ENCODE data around the gene IPCEF1.

DNA sequence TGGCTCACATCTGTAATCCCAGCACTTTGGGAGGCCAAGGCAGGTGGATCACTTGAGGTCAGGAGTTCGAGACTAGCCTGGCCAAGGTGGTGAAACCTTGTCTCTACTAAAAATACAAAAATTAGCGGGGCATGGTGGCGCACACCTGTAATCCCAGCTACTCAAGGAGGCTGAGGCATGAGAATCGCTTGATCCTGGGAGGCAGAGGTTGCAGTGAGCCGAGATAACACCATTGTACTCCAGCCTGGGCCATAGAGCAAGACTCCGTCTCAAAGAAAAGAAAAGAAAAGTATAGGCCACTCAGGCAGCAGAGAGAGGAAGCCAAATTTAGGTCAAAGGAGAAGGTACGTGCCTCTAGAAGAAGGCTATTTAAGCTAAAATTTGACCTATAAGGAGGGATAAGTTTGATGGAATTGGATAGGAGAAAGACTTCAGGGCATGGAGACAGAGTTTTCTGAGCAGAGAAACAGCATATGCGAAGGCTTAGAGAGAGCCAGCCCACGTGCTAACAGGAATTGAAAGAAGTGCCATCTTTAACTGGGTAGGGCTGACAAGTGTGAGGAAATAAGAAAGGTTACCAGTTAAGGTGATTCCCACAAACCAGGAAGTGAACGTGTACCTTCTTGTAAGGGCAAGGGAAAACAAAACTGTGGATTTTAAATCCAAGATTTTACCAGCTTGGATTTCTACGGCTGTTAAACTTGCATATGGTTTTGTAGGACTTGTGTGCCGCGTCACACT is 113.8 kb downstream of the IPCEF1 start:
- TF ChIP-seq, protein P1, sequence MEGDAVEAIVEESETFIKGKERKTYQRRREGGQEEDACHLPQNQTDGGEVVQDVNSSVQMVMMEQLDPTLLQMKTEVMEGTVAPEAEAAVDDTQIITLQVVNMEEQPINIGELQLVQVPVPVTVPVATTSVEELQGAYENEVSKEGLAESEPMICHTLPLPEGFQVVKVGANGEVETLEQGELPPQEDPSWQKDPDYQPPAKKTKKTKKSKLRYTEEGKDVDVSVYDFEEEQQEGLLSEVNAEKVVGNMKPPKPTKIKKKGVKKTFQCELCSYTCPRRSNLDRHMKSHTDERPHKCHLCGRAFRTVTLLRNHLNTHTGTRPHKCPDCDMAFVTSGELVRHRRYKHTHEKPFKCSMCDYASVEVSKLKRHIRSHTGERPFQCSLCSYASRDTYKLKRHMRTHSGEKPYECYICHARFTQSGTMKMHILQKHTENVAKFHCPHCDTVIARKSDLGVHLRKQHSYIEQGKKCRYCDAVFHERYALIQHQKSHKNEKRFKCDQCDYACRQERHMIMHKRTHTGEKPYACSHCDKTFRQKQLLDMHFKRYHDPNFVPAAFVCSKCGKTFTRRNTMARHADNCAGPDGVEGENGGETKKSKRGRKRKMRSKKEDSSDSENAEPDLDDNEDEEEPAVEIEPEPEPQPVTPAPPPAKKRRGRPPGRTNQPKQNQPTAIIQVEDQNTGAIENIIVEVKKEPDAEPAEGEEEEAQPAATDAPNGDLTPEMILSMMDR (conservative IDR thresholded peaks at IDR 0.05): no peak
- TF ChIP-seq EZH2 (IDR thresholded peaks at IDR 0.05; ENCODE audit: low read depth): no peak
